Thyroid gland (tissue), 4 donors: ENCODE measurements around the gene DTYMK. TPM values are rescaled to one million over a fixed set of nuclear protein-coding genes. Genes with fewer than 3 reads are reported as not detected.

Experiments used
- DNase-seq, 2 donors: peaks; one replicate each; pipeline ENCODE4 v3.0.0-alpha.2; 2019
- H3K27ac ChIP-seq, 3 donors: fragments of 200-600 bp; sonication (generic); 1 replicate in 2 of 3; 2 replicates in 1 of 3; pipeline ENCODE4 v1.5.1; 2016 to 2019; ENCODE audit warnings: mild to moderate bottlenecking in 1 of 3, moderate library complexity in 1 of 3
- H3K27me3 ChIP-seq: fragments of 200-600 bp; sonication (generic); one replicate; pipeline ENCODE4 v1.5.1; 2019
- H3K36me3 ChIP-seq, 2 donors: fragments of 200-600 bp; sonication (generic); one replicate each; pipeline ENCODE4 v1.5.1; 2016 to 2019
- H3K4me1 ChIP-seq, 2 donors: fragments of 200-600 bp; sonication (generic); one replicate each; pipeline ENCODE4 v1.5.1; 2017 to 2019
- H3K4me3 ChIP-seq, 3 donors: fragments of 200-600 bp; sonication (generic); replicated peaks in 1 of 3; 1 replicate in 2 of 3; 2 replicates in 1 of 3; pipeline ENCODE4 v1.5.1; 2016; ENCODE audit warnings: mild to moderate bottlenecking in 1 of 3
- H3K9me3 ChIP-seq: fragments of 200-600 bp; sonication (generic); one replicate; pipeline ENCODE4 v1.5.1; 2017
- POLR2A ChIP-seq, 2 donors: fragments of 450-650 bp; IDR thresholded peaks; one replicate each; pipeline ENCODE4 v1.6.1; 2017; ENCODE audit warnings: antibody characterized with exemption in 2 of 2, mild to moderate bottlenecking in 2 of 2, moderate library complexity in 1 of 2
- WGBS, 2 donors: methylation state at CpG; one replicate each; pipeline ENCODE4 v1.1.5; 2017; 5-methylcytosine and 5-hydroxymethylcytosine counted together
- intact Hi-C: fragments of 100-400 bp; cut with DNase I; formaldehyde crosslinking; loops from one replicate; pipeline ENCODE4 v1.15.1; 2023
- total RNA-seq, 4 donors: library from RNA; depleted of rRNA; stranded (reverse); fragments of >200 nt; gene quantifications; one replicate each; pipeline ENCODE4 v1.2.3, GENCODE V29; 2016
- TF ChIP-seq, protein P1 (sequence below), 6 experiments: fragments of 200-600 bp in 3 of 6; fragments of 450-650 bp in 3 of 6; sonication (generic) in 3 of 6; IDR thresholded peaks; one replicate each; pipeline ENCODE4 v1.5.1; 2016 to 2019; ENCODE audit warnings: antibody characterized with exemption in 6 of 6, mild to moderate bottlenecking in 2 of 6, inconsistent platforms in 1 of 6, moderate library complexity in 1 of 6

Gene DTYMK
- total RNA-seq, 4 donors from 2014 or later, result 9.6 to 24.0 (median 15.7) TPM

- H3K4me3 ChIP-seq, result no peak overlapping the region
- TF ChIP-seq, protein P1, sequence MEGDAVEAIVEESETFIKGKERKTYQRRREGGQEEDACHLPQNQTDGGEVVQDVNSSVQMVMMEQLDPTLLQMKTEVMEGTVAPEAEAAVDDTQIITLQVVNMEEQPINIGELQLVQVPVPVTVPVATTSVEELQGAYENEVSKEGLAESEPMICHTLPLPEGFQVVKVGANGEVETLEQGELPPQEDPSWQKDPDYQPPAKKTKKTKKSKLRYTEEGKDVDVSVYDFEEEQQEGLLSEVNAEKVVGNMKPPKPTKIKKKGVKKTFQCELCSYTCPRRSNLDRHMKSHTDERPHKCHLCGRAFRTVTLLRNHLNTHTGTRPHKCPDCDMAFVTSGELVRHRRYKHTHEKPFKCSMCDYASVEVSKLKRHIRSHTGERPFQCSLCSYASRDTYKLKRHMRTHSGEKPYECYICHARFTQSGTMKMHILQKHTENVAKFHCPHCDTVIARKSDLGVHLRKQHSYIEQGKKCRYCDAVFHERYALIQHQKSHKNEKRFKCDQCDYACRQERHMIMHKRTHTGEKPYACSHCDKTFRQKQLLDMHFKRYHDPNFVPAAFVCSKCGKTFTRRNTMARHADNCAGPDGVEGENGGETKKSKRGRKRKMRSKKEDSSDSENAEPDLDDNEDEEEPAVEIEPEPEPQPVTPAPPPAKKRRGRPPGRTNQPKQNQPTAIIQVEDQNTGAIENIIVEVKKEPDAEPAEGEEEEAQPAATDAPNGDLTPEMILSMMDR (IDR thresholded peaks at IDR 0.05), result no peak
- no peak for TF ChIP-seq POLR2A (IDR thresholded peaks at IDR 0.05)
- no peak for DNase-seq
- no peaks in the 10 kb centered on the region for H3K27me3 ChIP-seq
- no peak overlapping the region for H3K27ac ChIP-seq
- WGBS, 2 donors, result 93 to 94% methylated on average over 18 of the region's 18 CpGs
- peaks cover 0 to 11% of the 10 kb centered on the region in 2 donors for H3K36me3 ChIP-seq
- intact Hi-C loops, result no loop called here
- H3K4me1 ChIP-seq, result no peaks in the 10 kb centered on the region
- no peaks in the 10 kb centered on the region for H3K9me3 ChIP-seq
Observed at GRCh38 chr2:241678307-241678706, 8.3 kb downstream of the DTYMK start.

DNA sequence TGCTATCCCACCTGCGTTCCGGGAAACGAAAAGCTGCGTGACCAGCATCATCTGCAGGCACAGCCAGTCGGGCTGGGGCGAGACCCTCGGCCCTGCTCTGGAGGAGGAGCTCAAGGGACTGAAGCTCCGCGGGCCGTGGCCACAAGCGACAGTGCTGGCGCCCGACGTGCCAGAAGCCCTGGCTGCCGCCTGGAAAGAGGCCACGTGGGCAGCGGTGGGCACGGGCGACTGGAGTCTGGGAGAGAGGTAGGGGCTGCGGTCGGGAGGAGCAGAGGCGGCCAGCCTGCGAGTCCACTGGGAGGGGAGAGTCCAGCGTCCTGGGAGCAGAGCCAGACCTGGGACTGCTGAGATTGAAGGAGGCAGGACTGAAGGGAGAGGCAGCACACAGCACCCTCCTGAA is 9.2 kb downstream of the DTYMK start:
- Histone ChIP-seq H3K27me3 (no peaks in the 10 kb centered on the region), H3K9me3 (no peaks in the 10 kb centered on the region), H3K4me1 (no peaks in the 10 kb centered on the region), H3K27ac (no peak overlapping the region), H3K36me3 (peaks cover 2 to 16% of the 10 kb centered on the region in 2 donors), H3K4me3 (no peak overlapping the region)
- DNase-seq, result no peak
- 94 to 96% methylated on average over 24 of the region's 24 CpGs for WGBS, 2 donors
- intact Hi-C loops, result no loop called here
- TF ChIP-seq, protein P1 (IDR thresholded peaks at IDR 0.05), result no peak
- TF ChIP-seq POLR2A (IDR thresholded peaks at IDR 0.05), result no peak

GRCh38 chr2:241676665-241677064 is 9.9 kb downstream of the DTYMK start:
- H3K4me1 ChIP-seq, result no peaks in the 10 kb centered on the region
- H3K4me3 ChIP-seq, result no peak overlapping the region
- intact Hi-C loops, result no loop called here
- H3K36me3 ChIP-seq, result peaks cover 6 to 23% of the 10 kb centered on the region in 2 donors
- H3K9me3 ChIP-seq, result no peaks in the 10 kb centered on the region
- WGBS, 2 donors, result 95 to 96% methylated on average over 14 to 15 of the region's 17 CpGs
- no peak overlapping the region for H3K27ac ChIP-seq
- no peak for DNase-seq
- no peak for TF ChIP-seq POLR2A (IDR thresholded peaks at IDR 0.05)
- TF ChIP-seq, protein P1 (IDR thresholded peaks at IDR 0.05), result no peak
- H3K27me3 ChIP-seq, result no peaks in the 10 kb centered on the region

- Histone ChIP-seq H3K36me3 (peaks cover 9 to 31% of the 10 kb centered on the region in 2 donors), H3K27me3 (no peaks in the 10 kb centered on the region), H3K4me1 (no peaks in the 10 kb centered on the region), H3K27ac (no peak overlapping the region), H3K4me3 (no peak overlapping the region), H3K9me3 (no peaks in the 10 kb centered on the region)
- intact Hi-C loops, result no loop called here
- DNase-seq, result no peak
- TF ChIP-seq, protein P1 (IDR thresholded peaks at IDR 0.05), result no peak
- no peak for TF ChIP-seq POLR2A (IDR thresholded peaks at IDR 0.05)
- 85 to 86% methylated on average over 4 to 8 of the region's 17 CpGs for WGBS, 2 donors
Observed at GRCh38 chr2:241675885-241676284, 10.7 kb downstream of the DTYMK start.

GRCh38 chr2:241673797-241674725 is 12.6 kb downstream of the DTYMK start:
- Histone ChIP-seq H3K4me3 (no peak overlapping the region), H3K27ac (no peak overlapping the region), H3K27me3 (no peaks in the 10 kb centered on the region), H3K9me3 (no peaks in the 10 kb centered on the region), H3K36me3 (peaks cover 19 to 42% of the 10 kb centered on the region in 2 donors), H3K4me1 (no peaks in the 10 kb centered on the region)
- TF ChIP-seq POLR2A (IDR thresholded peaks at IDR 0.05), result no peak
- TF ChIP-seq, protein P1 (IDR thresholded peaks at IDR 0.05), result no peak
- WGBS, 2 donors, result 82 to 91% methylated on average over 15 to 16 of the region's 21 CpGs
- intact Hi-C loops, result no loop called here
- DNase-seq, result no peak
